ENCODE data around the gene STC2. TPM values are rescaled to one million over a fixed set of nuclear protein-coding genes. Genes with fewer than 3 reads are reported as not detected.
A peak's percentile ranks its signal among the peaks of the same experiment; 100 is the strongest.

Gene STC2
- total and polyA plus RNA-seq, 10 donors = 0.80 to 71.6 (median 16.8) TPM

DNA sequence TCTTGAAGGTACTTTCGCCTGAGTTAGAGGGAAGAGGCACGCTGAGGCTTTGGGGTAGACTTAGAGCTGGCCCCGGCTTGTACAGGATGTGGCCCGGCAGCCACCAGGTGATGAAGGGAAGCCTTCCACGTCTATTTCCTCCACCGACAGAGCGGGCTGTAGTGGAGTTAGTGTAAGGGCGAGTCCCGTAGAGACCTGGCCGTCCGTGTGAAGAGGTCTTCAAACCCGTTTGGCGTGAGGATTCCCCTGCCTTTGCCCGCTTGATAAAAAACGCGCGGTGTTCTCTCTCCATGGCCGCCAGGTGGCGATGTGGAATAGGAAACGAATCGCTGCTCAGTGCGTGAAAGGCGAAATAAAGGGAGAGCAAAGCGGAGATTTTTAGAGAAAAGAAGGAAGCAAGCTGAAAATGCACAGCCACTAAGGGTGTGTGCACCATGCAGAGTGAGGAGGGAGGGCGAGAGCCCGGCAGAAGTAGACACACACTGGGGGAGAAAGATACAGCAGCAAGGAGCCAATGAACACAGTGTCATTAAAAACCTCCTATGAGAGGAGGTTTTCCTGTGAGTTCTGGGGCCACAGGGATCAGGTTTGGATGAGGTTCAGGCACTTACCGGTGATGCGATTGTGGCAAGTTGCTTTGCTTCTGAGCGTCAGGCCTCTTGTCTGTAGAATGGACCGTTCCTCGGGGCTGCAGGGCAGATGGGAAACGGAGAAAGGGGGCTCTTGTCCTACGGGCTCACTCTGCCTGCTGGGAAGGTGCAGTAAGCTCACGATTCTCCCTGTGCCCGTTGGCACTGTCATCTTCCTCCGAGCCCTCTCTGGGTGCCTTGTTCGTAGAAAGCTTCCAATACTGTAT lies 34.2 kb downstream of the STC2 start:
- TF ChIP-seq POLR2A (IDR thresholded peaks at IDR 0.05) = no peak
- no peak for TF ChIP-seq POLR2AphosphoS5 (IDR thresholded peaks at IDR 0.05)
- TF ChIP-seq, protein P1, sequence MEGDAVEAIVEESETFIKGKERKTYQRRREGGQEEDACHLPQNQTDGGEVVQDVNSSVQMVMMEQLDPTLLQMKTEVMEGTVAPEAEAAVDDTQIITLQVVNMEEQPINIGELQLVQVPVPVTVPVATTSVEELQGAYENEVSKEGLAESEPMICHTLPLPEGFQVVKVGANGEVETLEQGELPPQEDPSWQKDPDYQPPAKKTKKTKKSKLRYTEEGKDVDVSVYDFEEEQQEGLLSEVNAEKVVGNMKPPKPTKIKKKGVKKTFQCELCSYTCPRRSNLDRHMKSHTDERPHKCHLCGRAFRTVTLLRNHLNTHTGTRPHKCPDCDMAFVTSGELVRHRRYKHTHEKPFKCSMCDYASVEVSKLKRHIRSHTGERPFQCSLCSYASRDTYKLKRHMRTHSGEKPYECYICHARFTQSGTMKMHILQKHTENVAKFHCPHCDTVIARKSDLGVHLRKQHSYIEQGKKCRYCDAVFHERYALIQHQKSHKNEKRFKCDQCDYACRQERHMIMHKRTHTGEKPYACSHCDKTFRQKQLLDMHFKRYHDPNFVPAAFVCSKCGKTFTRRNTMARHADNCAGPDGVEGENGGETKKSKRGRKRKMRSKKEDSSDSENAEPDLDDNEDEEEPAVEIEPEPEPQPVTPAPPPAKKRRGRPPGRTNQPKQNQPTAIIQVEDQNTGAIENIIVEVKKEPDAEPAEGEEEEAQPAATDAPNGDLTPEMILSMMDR (IDR thresholded peaks at IDR 0.05 in 8 of 11, conservative IDR thresholded peaks at IDR 0.05 in 3 of 11) = peak; percentile 47 to 86 (median 75)
- DNase-seq = peak; percentile 86
- no peak overlapping the region for H3K27ac ChIP-seq
- intact Hi-C loops (cut with DNase I; ENCODE audit: low total_unique reads) = loop anchor here (2.0 to 10.0 kb wide), 2 partner anchors 279 to 671 kb away; no protein-coding TSS in a partner anchor
- peak overlapping the region in 1 of 8 donors; percentile 22 for H3K4me3 ChIP-seq
- 8 to 16% (median 13%) methylated on average over 30 to 37 of the region's 37 CpGs for WGBS, 5 donors
- no peaks in the 10 kb centered on the region for H3K9me3 ChIP-seq
- H3K27me3 ChIP-seq (replicated peaks in 1 of 7) = peaks cover 0 to 68% (median 10%) of the 10 kb centered on the region in 7 donors
- no peaks in the 10 kb centered on the region for H3K36me3 ChIP-seq
- H3K4me1 ChIP-seq = peaks cover 7 to 19% (median 11%) of the 10 kb centered on the region in 6 donors

DNA sequence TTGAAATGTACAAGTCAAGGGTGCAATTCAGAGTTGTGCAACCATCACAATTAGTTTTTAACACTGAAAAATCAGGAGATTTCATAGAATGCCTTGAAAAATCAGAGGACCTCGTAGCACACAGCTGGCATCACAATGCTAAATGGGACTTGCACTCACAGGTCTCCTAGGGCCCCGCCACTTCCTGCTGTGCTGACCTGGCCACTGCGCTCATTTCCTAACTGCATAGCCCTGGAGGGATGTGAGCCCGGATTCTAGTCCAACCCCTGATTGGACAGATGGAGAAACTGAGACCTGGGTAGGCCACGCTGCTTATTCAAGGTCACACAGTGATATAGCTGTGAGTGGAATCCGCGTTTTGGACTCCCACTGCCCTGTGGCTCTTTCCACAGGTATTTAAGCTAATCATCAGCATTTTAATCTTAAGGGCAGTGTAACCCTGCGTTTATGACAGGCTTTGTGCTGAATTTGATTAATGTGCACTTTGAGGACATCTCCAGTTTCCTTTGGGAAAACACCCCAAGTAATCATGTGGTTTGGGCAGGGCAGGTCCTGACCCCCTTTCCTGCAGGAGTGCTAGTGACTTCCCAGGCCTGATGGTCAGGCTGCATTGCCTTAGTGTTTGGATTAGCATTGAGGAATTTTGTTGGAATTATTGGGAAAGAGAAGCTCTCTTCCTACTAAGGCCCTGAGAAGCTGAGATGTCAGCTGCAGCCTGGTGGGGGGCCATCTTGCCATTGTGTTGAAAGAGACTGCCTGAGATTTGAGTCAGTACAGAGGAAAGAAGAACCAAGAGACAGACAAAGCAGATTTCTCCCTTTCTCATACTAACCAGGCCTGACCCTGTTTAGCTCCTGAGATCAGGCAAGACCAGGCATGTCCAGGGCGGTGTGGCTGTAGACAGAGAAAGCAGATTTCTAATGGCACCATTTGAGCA lies 36.2 kb downstream of the STC2 start:
- H3K27me3 ChIP-seq (replicated peaks in 1 of 7) = peaks cover 0 to 87% (median 10%) of the 10 kb centered on the region in 7 donors
- DNase-seq = no peak
- H3K4me3 ChIP-seq = no peak overlapping the region
- H3K36me3 ChIP-seq = no peaks in the 10 kb centered on the region
- 64 to 78% (median 67%) methylated on average over 9 of the region's 9 CpGs for WGBS, 5 donors
- no peak overlapping the region for H3K27ac ChIP-seq
- no peaks in the 10 kb centered on the region for H3K9me3 ChIP-seq
- no peak for TF ChIP-seq POLR2AphosphoS5 (IDR thresholded peaks at IDR 0.05)
- TF ChIP-seq, protein P1 (IDR thresholded peaks at IDR 0.05 in 8 of 11, conservative IDR thresholded peaks at IDR 0.05 in 3 of 11) = no peak
- TF ChIP-seq POLR2A (IDR thresholded peaks at IDR 0.05) = no peak
- intact Hi-C loops (cut with DNase I; ENCODE audit: low total_unique reads) = loop anchor here (10.0 kb wide), 1 partner anchor 673 kb away; no protein-coding TSS in a partner anchor
- peaks cover 7 to 19% (median 11%) of the 10 kb centered on the region in 6 donors for H3K4me1 ChIP-seq

DNA sequence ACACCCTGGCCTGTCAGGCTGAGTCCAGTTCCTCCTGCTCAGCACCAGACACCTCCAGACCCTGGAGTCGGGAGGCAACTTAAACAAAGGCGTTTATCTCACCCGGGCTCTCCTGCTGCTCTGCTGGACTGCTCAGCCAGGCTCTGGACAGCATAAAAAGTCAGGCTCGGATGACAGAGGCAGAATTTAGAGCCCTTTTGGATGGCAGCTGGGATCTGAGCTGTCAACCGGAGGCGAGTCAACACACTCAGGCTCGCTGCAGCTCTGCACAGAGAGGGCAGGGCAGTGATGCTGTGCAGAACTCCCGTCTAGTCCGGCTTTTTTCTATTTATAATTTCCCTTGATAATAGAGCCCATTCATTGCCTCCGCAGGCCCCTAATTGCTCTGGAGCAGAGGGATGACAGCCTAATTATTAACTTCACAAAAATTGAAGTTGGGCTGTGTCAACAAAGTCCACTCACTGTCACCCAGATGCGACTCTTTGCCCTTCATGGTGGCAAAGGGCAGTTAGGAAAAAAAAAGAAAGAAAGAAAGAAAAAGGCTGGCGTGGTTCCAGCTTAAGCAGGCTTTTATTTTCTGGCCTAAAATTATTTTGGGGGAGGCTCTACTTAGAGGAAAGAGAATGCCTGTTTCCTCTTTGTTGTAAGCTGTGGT lies 37.6 kb downstream of the STC2 start:
- peaks cover 0 to 91% (median 12%) of the 10 kb centered on the region in 7 donors for H3K27me3 ChIP-seq (replicated peaks in 1 of 7)
- intact Hi-C loops (cut with DNase I; ENCODE audit: low total_unique reads) = loop anchor here (10.0 kb wide), 1 partner anchor 674 kb away; no protein-coding TSS in a partner anchor
- TF ChIP-seq POLR2AphosphoS5 (IDR thresholded peaks at IDR 0.05) (no peak), POLR2A (IDR thresholded peaks at IDR 0.05) (no peak)
- TF ChIP-seq, protein P1 (IDR thresholded peaks at IDR 0.05 in 8 of 11, conservative IDR thresholded peaks at IDR 0.05 in 3 of 11) = no peak
- H3K4me3 ChIP-seq = no peak overlapping the region
- H3K36me3 ChIP-seq = no peaks in the 10 kb centered on the region
- H3K27ac ChIP-seq = no peak overlapping the region
- WGBS, 5 donors = 53 to 62% (median 55%) methylated on average over 12 of the region's 12 CpGs
- no peaks in the 10 kb centered on the region for H3K9me3 ChIP-seq
- DNase-seq = no peak
- peaks cover 7 to 19% (median 11%) of the 10 kb centered on the region in 6 donors for H3K4me1 ChIP-seq
